HCT116 (cell line): ENCODE data around the gene RXRA. TPM values are rescaled to one million over a fixed set of nuclear protein-coding genes. Genes with fewer than 3 reads are reported as not detected.

Source experiments
- ATAC-seq: fragments of 200-7000 bp; cut with Tn5 transposase; 2 replicates; pipeline ENCODE4 v1.9.1; 2020; ENCODE audit warnings: mild to moderate bottlenecking, moderate library complexity
- BruUV-seq: library from RNA; stranded (reverse); fragments of 400-500 nt; replicated peaks from 2 replicates; lab custom pipeline; 2021; lab: Mats Ljungman, UMichigan
- CTCF ChIA-PET: fragments of 300-600 bp; sonication (Branson Sonifier 250); formaldehyde crosslinking; loops from one replicate; lab custom pipeline; 2021; ENCODE audit warnings: antibody characterized with exemption; lab: Charles Lee
- POLR2A ChIA-PET: fragments of 300-600, 350-600 bp; sonication (Branson Sonifier 250); formaldehyde crosslinking; loops from one replicate; lab custom pipeline; 2021; ENCODE audit warnings: antibody characterized with exemption; lab: Charles Lee
- RAD21 ChIA-PET, 2 experiments: fragments of 300-600 bp; sonication (Branson Sonifier 250); formaldehyde crosslinking; loops; one replicate each; lab custom pipeline; 2023; ENCODE audit warnings: low total read pairs in 2 of 2; ENCODE audit not compliant: uncharacterized antibody in 2 of 2, unreplicated experiment in 2 of 2, low non-redundant PET in 1 of 2; lab: Charles Lee
- DNase-seq: peaks from one replicate; pipeline ENCODE4 v3.0.0-alpha.2; 2010; ENCODE audit warnings: low read depth, low spot score
- H2AFZ ChIP-seq: fragments of 200-600 bp; shearing (Covaris generic), sonication (generic); 2 replicates; pipeline ENCODE4 v1.6.1; 2017; ENCODE audit warnings: low read depth, mixed run types, mixed read lengths, antibody characterized with exemption, low read length; ENCODE audit not compliant: poor library complexity, severe bottlenecking
- H3K27ac ChIP-seq: 2 replicates; pipeline ENCODE4 v1.5.1; 2012; ENCODE audit warnings: low read depth, low read length
- H3K27me3 ChIP-seq: fragments of 200-600 bp; sonication (generic); 2 replicates; pipeline ENCODE4 v1.6.1; 2016; ENCODE audit warnings: mixed run types, low read length, mixed read lengths; ENCODE audit not compliant: insufficient read depth
- H3K36me3 ChIP-seq, 2 experiments: fragments of 200-500 bp in 1 of 2; fragments of 200-600 bp in 1 of 2; sonication (Bioruptor generic) in 1 of 2; sonication (generic) in 1 of 2; 2 replicates each; pipeline versions ENCODE4 v1.5.1 to v1.6.1; 2014 to 2016; ENCODE audit warnings: low read length in 2 of 2, inconsistent platforms in 1 of 2, mixed read lengths in 1 of 2, mixed run types in 1 of 2; ENCODE audit not compliant: insufficient read depth in 2 of 2, control insufficient read depth in 1 of 2
- H3K4me1 ChIP-seq, 2 experiments: fragments of 200-600 bp in 1 of 2; sonication (generic) in 1 of 2; 2 replicates each; pipeline versions ENCODE4 v1.5.1 to v1.6.1; 2012 to 2017; ENCODE audit warnings: low read length in 2 of 2, inconsistent platforms in 1 of 2, mild to moderate bottlenecking in 1 of 2, mixed read lengths in 1 of 2, mixed run types in 1 of 2, moderate library complexity in 1 of 2; ENCODE audit not compliant: insufficient read depth in 2 of 2, control insufficient read depth in 1 of 2
- H3K4me2 ChIP-seq: fragments of 200-600 bp; sonication (generic); 2 replicates; pipeline ENCODE4 v1.6.1; 2017; ENCODE audit warnings: mixed run types, low read length, mixed read lengths
- H3K4me3 ChIP-seq, 2 experiments: fragments of 200-600 bp in 1 of 2; sonication (generic) in 1 of 2; replicated peaks in 1 of 2; 2 replicates each; pipeline ENCODE4 v1.5.1; 2011 to 2016; ENCODE audit warnings: low read length in 2 of 2, control low read depth in 1 of 2, low read depth in 1 of 2, mild to moderate bottlenecking in 1 of 2, mixed read lengths in 1 of 2, mixed run types in 1 of 2
- H3K79me2 ChIP-seq: fragments of 200-600 bp; sonication (generic); 2 replicates; pipeline ENCODE4 v1.6.1; 2017; ENCODE audit warnings: mild to moderate bottlenecking, mixed run types, low read length, moderate library complexity, mixed read lengths; ENCODE audit not compliant: insufficient read depth
- H3K9ac ChIP-seq: fragments of 200-600 bp; sonication (generic); 2 replicates; pipeline ENCODE4 v1.6.1; 2016; ENCODE audit warnings: low read length, mixed read lengths
- H3K9me2 ChIP-seq: fragments of 200-600 bp; sonication (generic), shearing (Covaris generic); 2 replicates; pipeline ENCODE4 v1.6.1; 2017; ENCODE audit warnings: mixed run types, mild to moderate bottlenecking, moderate library complexity; ENCODE audit not compliant: insufficient read depth
- H3K9me3 ChIP-seq, 2 experiments: fragments of 200-500 bp in 1 of 2; fragments of 200-600 bp in 1 of 2; sonication (Bioruptor generic) in 1 of 2; sonication (generic) in 1 of 2; 2 replicates each; pipeline ENCODE4 v1.6.1; 2014 to 2017; ENCODE audit warnings: low read length in 2 of 2, mixed read lengths in 2 of 2, inconsistent platforms in 1 of 2, low read depth in 1 of 2, mild to moderate bottlenecking in 1 of 2, mixed run types in 1 of 2, moderate library complexity in 1 of 2; ENCODE audit not compliant: control insufficient read depth in 1 of 2, insufficient read depth in 1 of 2
- H4K20me1 ChIP-seq: fragments of 200-600 bp; sonication (generic), shearing (Covaris generic); 2 replicates; pipeline ENCODE4 v1.6.1; 2017; ENCODE audit warnings: mixed run types, mild to moderate bottlenecking, moderate library complexity; ENCODE audit not compliant: insufficient read depth
- CBX3 ChIP-seq: IDR thresholded peaks from 2 replicates; pipeline ENCODE4 v1.6.1; 2012; ENCODE audit warnings: low read depth
- CEBPB ChIP-seq: IDR thresholded peaks from 2 replicates; pipeline ENCODE4 v1.6.1; 2012; ENCODE audit warnings: low read depth
- EGR1 ChIP-seq: IDR thresholded peaks from 2 replicates; pipeline ENCODE4 v1.6.1; 2012; ENCODE audit warnings: low read depth
- ELF1 ChIP-seq: IDR thresholded peaks from 2 replicates; pipeline ENCODE4 v1.6.1; 2012; ENCODE audit warnings: low read depth, borderline replicate concordance
- EZH2 ChIP-seq: fragments of 200-600 bp; sonication (generic); IDR thresholded peaks from 2 replicates; pipeline ENCODE4 v1.6.1; 2017; ENCODE audit warnings: antibody characterized with exemption, mixed run types
- JUND ChIP-seq: IDR thresholded peaks from 2 replicates; pipeline ENCODE4 v1.6.1; 2012
- POLR2A ChIP-seq: IDR thresholded peaks from 2 replicates; pipeline ENCODE4 v1.7.0; 2011; ENCODE audit warnings: borderline replicate concordance; ENCODE audit not compliant: insufficient read depth, insufficient read length; ENCODE audit errors: extremely low read depth
- SIN3A ChIP-seq: IDR thresholded peaks from 2 replicates; pipeline ENCODE4 v1.6.1; 2012; ENCODE audit warnings: low read depth
- SP1 ChIP-seq: IDR thresholded peaks from 2 replicates; pipeline ENCODE4 v1.6.1; 2012; ENCODE audit warnings: low read depth
- TCF7L2 ChIP-seq: IDR thresholded peaks from 2 replicates; pipeline ENCODE4 v1.7.0; 2011; ENCODE audit warnings: borderline replicate concordance, inconsistent platforms; ENCODE audit not compliant: insufficient read depth, insufficient read length; ENCODE audit errors: extremely low read depth
- YY1 ChIP-seq: IDR thresholded peaks from 2 replicates; pipeline ENCODE4 v1.6.1; 2011; ENCODE audit warnings: low read length, low read depth, moderate library complexity, mild to moderate bottlenecking; ENCODE audit not compliant: insufficient replicate concordance; ENCODE audit errors: extremely low read depth
- ZBTB33 ChIP-seq: IDR thresholded peaks from 2 replicates; pipeline ENCODE4 v1.6.1; 2011; ENCODE audit warnings: mild to moderate bottlenecking, low read length, moderate library complexity; ENCODE audit not compliant: insufficient replicate concordance; ENCODE audit errors: extremely low read depth
- ZFX ChIP-seq: fragments of 450-650 bp; IDR thresholded peaks from 2 replicates; pipeline ENCODE4 v1.6.1; 2017
- ZNF274 ChIP-seq: fragments of 200-500 bp; sonication (Bioruptor generic); IDR thresholded peaks from 2 replicates; pipeline ENCODE4 v1.6.1; 2014; ENCODE audit warnings: mild to moderate bottlenecking, low read depth, low read length, inconsistent platforms
- intact Hi-C: fragments of 100-400 bp; cut with micrococcal nuclease; formaldehyde crosslinking; loops from 2 replicates; pipeline ENCODE4 v1.10.0; 2022
- total RNA-seq: library from RNA; stranded (reverse); gene quantifications from one replicate; pipeline ENCODE4 v1.2.1, GENCODE V29; 2021; ENCODE audit not compliant: unreplicated experiment
- TF ChIP-seq, protein P1 (sequence below): IDR thresholded peaks from 2 replicates; pipeline ENCODE4 v1.6.1; 2012; ENCODE audit warnings: low read depth

The RXRA gene
- total RNA-seq, 1 experiment from 2014 or later = 43.9 TPM

- DNase-seq (no peak), ATAC-seq (no peak)
- no peak overlapping the region for H3K9ac ChIP-seq
- no peak overlapping the region for H3K4me3 ChIP-seq
- H3K9me3 ChIP-seq = no peaks in the 10 kb centered on the region
- intact Hi-C loops = no loop called here
- H3K79me2 ChIP-seq = peaks cover 54% of the 10 kb centered on the region; the same call in 1 of the 2 replicates
- no peaks in the 10 kb centered on the region for H3K9me2 ChIP-seq
- H3K27me3 ChIP-seq = no peaks in the 10 kb centered on the region
- no peak for TF ChIP-seq JUND
- CTCF ChIA-PET = no interaction called here
- no TSS peak for BruUV-seq
- no peaks in the 10 kb centered on the region for H3K4me1 ChIP-seq
- no peak overlapping the region for H3K4me2 ChIP-seq
- H2AFZ ChIP-seq = no peak overlapping the region
- POLR2A ChIA-PET = no interaction called here
- H4K20me1 ChIP-seq = no peaks in the 10 kb centered on the region
- no peak overlapping the region for H3K27ac ChIP-seq
- H3K36me3 ChIP-seq = no peaks in the 10 kb centered on the region
- RAD21 ChIA-PET = no interaction called here
Measured at GRCh38 chr9:134390947-134391318, 64.7 kb downstream of the RXRA start.

- no peak overlapping the region for H2AFZ ChIP-seq
- no peaks in the 10 kb centered on the region for H3K4me1 ChIP-seq
- RAD21 ChIA-PET = no interaction called here
- no peaks in the 10 kb centered on the region for H3K27me3 ChIP-seq
- no peak overlapping the region for H3K4me2 ChIP-seq
- H3K9ac ChIP-seq = no peak overlapping the region
- CTCF ChIA-PET = no interaction called here
- DNase-seq = no peak
- intact Hi-C loops = no loop called here
- no peak overlapping the region for H3K27ac ChIP-seq
- no peaks in the 10 kb centered on the region for H4K20me1 ChIP-seq
- H3K9me3 ChIP-seq = no peaks in the 10 kb centered on the region
- no peak overlapping the region for H3K4me3 ChIP-seq
- ATAC-seq = no peak
- BruUV-seq = no TSS peak
- H3K36me3 ChIP-seq = no peaks in the 10 kb centered on the region
- POLR2A ChIA-PET = no interaction called here
- H3K79me2 ChIP-seq = peaks cover 48% of the 10 kb centered on the region; the same call in 1 of the 2 replicates
- no peaks in the 10 kb centered on the region for H3K9me2 ChIP-seq
- TF ChIP-seq ZNF274 = no peak
- TF ChIP-seq EGR1 = no peak
- TF ChIP-seq SP1 = no peak
- no peak for TF ChIP-seq CBX3
- TF ChIP-seq CEBPB = no peak
- no peak for TF ChIP-seq ELF1
- no peak for TF ChIP-seq JUND
- TF ChIP-seq SIN3A = no peak
- TF ChIP-seq, protein P1, sequence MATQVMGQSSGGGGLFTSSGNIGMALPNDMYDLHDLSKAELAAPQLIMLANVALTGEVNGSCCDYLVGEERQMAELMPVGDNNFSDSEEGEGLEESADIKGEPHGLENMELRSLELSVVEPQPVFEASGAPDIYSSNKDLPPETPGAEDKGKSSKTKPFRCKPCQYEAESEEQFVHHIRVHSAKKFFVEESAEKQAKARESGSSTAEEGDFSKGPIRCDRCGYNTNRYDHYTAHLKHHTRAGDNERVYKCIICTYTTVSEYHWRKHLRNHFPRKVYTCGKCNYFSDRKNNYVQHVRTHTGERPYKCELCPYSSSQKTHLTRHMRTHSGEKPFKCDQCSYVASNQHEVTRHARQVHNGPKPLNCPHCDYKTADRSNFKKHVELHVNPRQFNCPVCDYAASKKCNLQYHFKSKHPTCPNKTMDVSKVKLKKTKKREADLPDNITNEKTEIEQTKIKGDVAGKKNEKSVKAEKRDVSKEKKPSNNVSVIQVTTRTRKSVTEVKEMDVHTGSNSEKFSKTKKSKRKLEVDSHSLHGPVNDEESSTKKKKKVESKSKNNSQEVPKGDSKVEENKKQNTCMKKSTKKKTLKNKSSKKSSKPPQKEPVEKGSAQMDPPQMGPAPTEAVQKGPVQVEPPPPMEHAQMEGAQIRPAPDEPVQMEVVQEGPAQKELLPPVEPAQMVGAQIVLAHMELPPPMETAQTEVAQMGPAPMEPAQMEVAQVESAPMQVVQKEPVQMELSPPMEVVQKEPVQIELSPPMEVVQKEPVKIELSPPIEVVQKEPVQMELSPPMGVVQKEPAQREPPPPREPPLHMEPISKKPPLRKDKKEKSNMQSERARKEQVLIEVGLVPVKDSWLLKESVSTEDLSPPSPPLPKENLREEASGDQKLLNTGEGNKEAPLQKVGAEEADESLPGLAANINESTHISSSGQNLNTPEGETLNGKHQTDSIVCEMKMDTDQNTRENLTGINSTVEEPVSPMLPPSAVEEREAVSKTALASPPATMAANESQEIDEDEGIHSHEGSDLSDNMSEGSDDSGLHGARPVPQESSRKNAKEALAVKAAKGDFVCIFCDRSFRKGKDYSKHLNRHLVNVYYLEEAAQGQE = no peak
- TF ChIP-seq TCF7L2 = no peak
- TF ChIP-seq ZBTB33 = no peak
- no peak for TF ChIP-seq YY1
- no peak for TF ChIP-seq POLR2A
- TF ChIP-seq ZFX = no peak
- TF ChIP-seq EZH2 = no peak
Measured at GRCh38 chr9:134391319-134392231, 65.3 kb downstream of the RXRA start.
